Fibroblast of lung (primary cell): Measurements from ENCODE around the gene LINC00237.

ENCODE experiments used
- CTCF ChIP-seq, 2 donors: IDR thresholded peaks in 1 of 2; conservative IDR thresholded peaks in 1 of 2; 1 replicate in 1 of 2; 2 replicates in 1 of 2; pipeline ENCODE4 v1.5.1; 2011 to 2012; ENCODE audit warnings: low read length in 2 of 2, control low read depth in 1 of 2, inconsistent platforms in 1 of 2, low read depth in 1 of 2, mild to moderate bottlenecking in 1 of 2
- EZH2 ChIP-seq: IDR thresholded peaks from 2 replicates; pipeline ENCODE4 v1.5.1; 2012; ENCODE audit warnings: low read length, control low read depth, mild to moderate bottlenecking; ENCODE audit errors: missing control alignments

GRCh38 chr20:21049305-21049828 lies 56.8 kb downstream of the LINC00237 start:
- TF ChIP-seq EZH2 (no peak), CTCF (conservative IDR thresholded peaks at IDR 0.05 in 1 of 2, IDR thresholded peaks at IDR 0.05 in 1 of 2; ENCODE audit: low read depth in 1 of 2, low read length in 2 of 2) (no peak)
